Vagina (tissue), 2 donors: ENCODE results near the gene MSI2. TPM values are rescaled to one million over a fixed set of nuclear protein-coding genes. Genes with fewer than 3 reads are reported as not detected.

Source experiments
- DNase-seq, 2 donors: peaks; one replicate each; pipeline ENCODE4 v3.0.0-alpha.2; 2017; ENCODE audit errors: extremely low spot score in 2 of 2
- H3K27ac ChIP-seq: fragments of 200-600 bp; sonication (generic); one replicate; pipeline ENCODE4 v1.5.1; 2019
- H3K27me3 ChIP-seq: fragments of 200-600 bp; sonication (generic); one replicate; pipeline ENCODE4 v1.5.1; 2019
- H3K36me3 ChIP-seq, 2 donors: fragments of 200-600 bp; sonication (generic); one replicate each; pipeline ENCODE4 v1.5.1; 2017 to 2019
- H3K4me1 ChIP-seq: fragments of 200-600 bp; sonication (generic); one replicate; pipeline ENCODE4 v1.5.1; 2019
- H3K4me3 ChIP-seq, 2 donors: fragments of 200-600 bp; sonication (generic); 1 replicate in 1 of 2; 2 replicates in 1 of 2; pipeline ENCODE4 v1.5.1; 2016 to 2019
- H3K9me3 ChIP-seq: fragments of 200-600 bp; sonication (generic); one replicate; pipeline ENCODE4 v1.5.1; 2019
- CTCF ChIP-seq, 3 experiments: fragments of 450-650 bp in 2 of 3; fragments of 200-600 bp in 1 of 3; sonication (generic) in 1 of 3; IDR thresholded peaks; one replicate each; pipeline ENCODE4 v1.5.1; 2017 to 2019; ENCODE audit warnings: antibody characterized with exemption in 3 of 3, mild to moderate bottlenecking in 2 of 3, moderate library complexity in 2 of 3
- POLR2A ChIP-seq, 2 donors: fragments of 450-650 bp; IDR thresholded peaks; one replicate each; pipeline ENCODE4 v1.6.1; 2017; ENCODE audit warnings: antibody characterized with exemption in 2 of 2, mild to moderate bottlenecking in 2 of 2, moderate library complexity in 2 of 2
- POLR2AphosphoS5 ChIP-seq, 2 donors: sonication (generic); formaldehyde crosslinking; IDR thresholded peaks; one replicate each; pipeline ENCODE4 v1.9.0; 2017; ENCODE audit warnings: antibody characterized with exemption in 2 of 2, mild to moderate bottlenecking in 2 of 2, low read depth in 1 of 2; ENCODE audit not compliant: insufficient read depth in 1 of 2
- intact Hi-C: fragments of 100-400 bp; cut with DNase I; formaldehyde crosslinking; loops from one replicate; pipeline ENCODE4 v1.15.1; 2023
- total RNA-seq: library from RNA; depleted of rRNA; stranded (reverse); fragments of >200 nt; gene quantifications from one replicate; pipeline ENCODE4 v1.2.3, GENCODE V29; 2016

Gene MSI2
- total RNA-seq, 1 donor from 2014 or later = 27.3 TPM

GRCh38 chr17:57677858-57678257 lies 421.5 kb downstream of the MSI2 start:
- DNase-seq = peak in 1 of 2 donors; percentile 55
- Histone ChIP-seq H3K27me3 (no peaks in the 10 kb centered on the region), H3K36me3 (no peaks in the 10 kb centered on the region), H3K4me1 (no peaks in the 10 kb centered on the region), H3K27ac (no peak overlapping the region), H3K9me3 (no peaks in the 10 kb centered on the region), H3K4me3 (no peak overlapping the region)
- TF ChIP-seq POLR2A (IDR thresholded peaks at IDR 0.05) (no peak), CTCF (IDR thresholded peaks at IDR 0.05) (no peak), POLR2AphosphoS5 (IDR thresholded peaks at IDR 0.05; ENCODE audit: insufficient read depth in 1 of 2, low read depth in 1 of 2) (no peak)
- intact Hi-C loops = loop anchor here (10.0 kb wide), 3 partner anchors 147 to 543 kb away; no protein-coding TSS in a partner anchor

- Histone ChIP-seq H3K36me3 (no peaks in the 10 kb centered on the region), H3K27me3 (no peaks in the 10 kb centered on the region), H3K4me3 (no peak overlapping the region), H3K9me3 (no peaks in the 10 kb centered on the region), H3K27ac (no peak overlapping the region), H3K4me1 (no peaks in the 10 kb centered on the region)
- DNase-seq = peak; percentile 49 to 70
- TF ChIP-seq POLR2A (IDR thresholded peaks at IDR 0.05) (no peak), POLR2AphosphoS5 (IDR thresholded peaks at IDR 0.05; ENCODE audit: insufficient read depth in 1 of 2, low read depth in 1 of 2) (no peak), CTCF (IDR thresholded peaks at IDR 0.05) (no peak)
- intact Hi-C loops = loop anchor here (10.0 kb wide), 3 partner anchors 146 to 544 kb away; no protein-coding TSS in a partner anchor
Measured at GRCh38 chr17:57678393-57678792, 422.1 kb downstream of the MSI2 start.

GRCh38 chr17:57679356-57679755 lies 423.0 kb downstream of the MSI2 start:
- intact Hi-C loops = loop anchor here (10.0 kb wide), 3 partner anchors 145 to 545 kb away; no protein-coding TSS in a partner anchor
- H3K27me3 ChIP-seq = no peaks in the 10 kb centered on the region
- peak; percentile 22 to 67 for DNase-seq
- no peaks in the 10 kb centered on the region for H3K9me3 ChIP-seq
- H3K4me3 ChIP-seq = no peak overlapping the region
- H3K36me3 ChIP-seq = no peaks in the 10 kb centered on the region
- H3K4me1 ChIP-seq = no peaks in the 10 kb centered on the region
- no peak for TF ChIP-seq CTCF (IDR thresholded peaks at IDR 0.05)
- no peak for TF ChIP-seq POLR2A (IDR thresholded peaks at IDR 0.05)
- TF ChIP-seq POLR2AphosphoS5 (IDR thresholded peaks at IDR 0.05; ENCODE audit: insufficient read depth in 1 of 2, low read depth in 1 of 2) = no peak
- H3K27ac ChIP-seq = no peak overlapping the region

GRCh38 chr17:57679906-57680695 lies 423.8 kb downstream of the MSI2 start:
- no peaks in the 10 kb centered on the region for H3K36me3 ChIP-seq
- H3K4me1 ChIP-seq = no peaks in the 10 kb centered on the region
- no peak overlapping the region for H3K27ac ChIP-seq
- H3K27me3 ChIP-seq = no peaks in the 10 kb centered on the region
- peak; percentile 18 to 77 for DNase-seq
- H3K4me3 ChIP-seq = no peak overlapping the region
- TF ChIP-seq POLR2AphosphoS5 (IDR thresholded peaks at IDR 0.05; ENCODE audit: insufficient read depth in 1 of 2, low read depth in 1 of 2) (no peak), POLR2A (IDR thresholded peaks at IDR 0.05) (no peak), CTCF (IDR thresholded peaks at IDR 0.05) (no peak)
- intact Hi-C loops = loop anchor here (10.0 kb wide), 3 partner anchors 145 to 545 kb away; no protein-coding TSS in a partner anchor
- H3K9me3 ChIP-seq = no peaks in the 10 kb centered on the region

GRCh38 chr17:57682701-57683100 lies 426.4 kb downstream of the MSI2 start:
- intact Hi-C loops = no loop called here
- no peaks in the 10 kb centered on the region for H3K36me3 ChIP-seq
- peak; percentile 65 to 72 for DNase-seq
- no peaks in the 10 kb centered on the region for H3K27me3 ChIP-seq
- no peak overlapping the region for H3K27ac ChIP-seq
- no peaks in the 10 kb centered on the region for H3K9me3 ChIP-seq
- no peak overlapping the region for H3K4me3 ChIP-seq
- H3K4me1 ChIP-seq = no peaks in the 10 kb centered on the region
- TF ChIP-seq CTCF (IDR thresholded peaks at IDR 0.05) (no peak), POLR2A (IDR thresholded peaks at IDR 0.05) (no peak), POLR2AphosphoS5 (IDR thresholded peaks at IDR 0.05; ENCODE audit: insufficient read depth in 1 of 2, low read depth in 1 of 2) (no peak)
